GM19239 (cell line): ENCODE data around the gene MBD1.
"Not testable (repeated sequence)": the region's sequence is repeated elsewhere in the genome, so short reads cannot be mapped to it uniquely, and the experiment has no call there.

Experiments used
- DNase-seq: peaks from one replicate; pipeline ENCODE4 v3.0.0; 2011; ENCODE audit warnings: low spot score; ENCODE audit not compliant: insufficient read length
- FAIRE-seq: peaks from 2 replicates; lab custom pipeline; 2011; peaks lifted over from hg19 to GRCh38; lab: Jason Lieb, UNC

Gene MBD1

GRCh38 chr18:50281295-50281971, at the start of gene MBD1:
TSS of gene MBD1 (minus strand) at chr18:50281523. CDS start at chr18:50279992, 1,531 bp downstream.
- FAIRE-seq (peak; percentile 98), DNase-seq (peak; percentile 95)

- DNase-seq (no peak), FAIRE-seq (no peak)
Observed at GRCh38 chr18:50330176-50330575, 48.9 kb upstream of the MBD1 start.

GRCh38 chr18:50327983-50328382, 46.7 kb upstream of the MBD1 start:
- no peak for DNase-seq
- no peak for FAIRE-seq

GRCh38 chr18:50320719-50321118, 39.4 kb upstream of the MBD1 start:
- DNase-seq (no peak), FAIRE-seq (peak; percentile 89)

- FAIRE-seq: peak; percentile 100
Observed at GRCh38 chr18:50315100-50315871, 34.0 kb upstream of the MBD1 start.

GRCh38 chr18:50313873-50314460, 32.6 kb upstream of the MBD1 start:
- peak; percentile 88 for FAIRE-seq

More at GRCh38 chr18:50315100-50315871, 34.0 kb upstream of the MBD1 start:
- no peak for DNase-seq

GRCh38 chr18:50313031-50313607, 31.8 kb upstream of the MBD1 start:
- DNase-seq (no peak), FAIRE-seq (no peak)

More at GRCh38 chr18:50313873-50314460, 32.6 kb upstream of the MBD1 start:
- no peak for DNase-seq

GRCh38 chr18:50312296-50313030, 31.1 kb upstream of the MBD1 start:
- DNase-seq (no peak), FAIRE-seq (peak; percentile 99)

- DNase-seq: no peak
- peak; percentile 18 for FAIRE-seq
Observed at GRCh38 chr18:50311650-50312049, 30.3 kb upstream of the MBD1 start.

- FAIRE-seq (peak; percentile 18), DNase-seq (no peak)
Observed at GRCh38 chr18:50310080-50310479, 28.8 kb upstream of the MBD1 start.

- DNase-seq, FAIRE-seq: not testable (repeated sequence)
Observed at GRCh38 chr18:50308851-50309250, 27.5 kb upstream of the MBD1 start.

GRCh38 chr18:50307738-50308470, 26.6 kb upstream of the MBD1 start:
- DNase-seq (peak; percentile 88), FAIRE-seq (peak; percentile 99)

GRCh38 chr18:50307400-50307737, 26.0 kb upstream of the MBD1 start:
- DNase-seq (no peak), FAIRE-seq (no peak)

- FAIRE-seq (peak; percentile 18), DNase-seq (no peak)
Observed at GRCh38 chr18:50306944-50307343, 25.6 kb upstream of the MBD1 start.

- FAIRE-seq: no peak
- DNase-seq: no peak
Observed at GRCh38 chr18:50301074-50301473, 19.8 kb upstream of the MBD1 start.

GRCh38 chr18:50299626-50300388, 18.5 kb upstream of the MBD1 start:
- FAIRE-seq: no peak
- no peak for DNase-seq

GRCh38 chr18:50298443-50299284, 17.3 kb upstream of the MBD1 start:
- DNase-seq: no peak
- FAIRE-seq: no peak
